H1 (cell line): ENCODE results near the gene TIFAB. TPM values are rescaled to one million over a fixed set of nuclear protein-coding genes. Genes with fewer than 3 reads are reported as not detected.

Experiments
- EGR1 ChIP-seq: IDR thresholded peaks from 2 replicates; pipeline ENCODE4 v1.6.1; 2011; ENCODE audit warnings: low read depth, low read length, borderline replicate concordance
- EP300 ChIP-seq, 2 experiments: IDR thresholded peaks; 1 replicate in 1 of 2; 2 replicates in 1 of 2; pipeline ENCODE4 v1.6.1; 2011 to 2012; ENCODE audit warnings: low read depth in 2 of 2, low read length in 2 of 2, mild to moderate bottlenecking in 2 of 2, borderline replicate concordance in 1 of 2, inconsistent platforms in 1 of 2, moderate library complexity in 1 of 2
- polyA plus RNA-seq, 7 experiments: library from polyadenylated mRNA; depleted of rRNA in 3 of 7; stranded (reverse) in 5 of 7; unstranded in 2 of 7; fragments of >200 nt in 5 of 7; fragments of 200-250 nt in 2 of 7; gene quantifications; 1 replicate in 5 of 7; 2 replicates in 1 of 7; 4 replicates in 1 of 7; pipeline versions ENCODE4 v1.2.1 to v1.2.3, GENCODE V29; 2011 to 2013; ENCODE audit warnings: missing spikeins in 2 of 7, mixed read lengths in 2 of 7
- total RNA-seq: library from RNA; stranded (reverse); fragmentation: NEBNext Ultra II Directional; extraction: Animal tissue kit (Norgen Biotek cat#: 25700); gene quantifications from 2 replicates; pipeline ENCODE4 v1.2.1, GENCODE V29; 2021

Gene TIFAB
- total and polyA plus RNA-seq, 2 of the 8 experiments (the other 6 are each of a cell fraction or from before 2014, with no cell fraction given) = not detected

GRCh38 chr5:135465391-135466122 is 13.4 kb upstream of the TIFAB start (continued):
- TF ChIP-seq EP300 (IDR thresholded peaks at IDR 0.05; ENCODE audit: borderline replicate concordance in 1 of 2, low read depth in 2 of 2, low read length in 2 of 2) = no peak
- no peak for TF ChIP-seq EGR1
